CD4-positive, alpha-beta T cell treated with Interleukin-4 for 1 hour (primary cell): Measurements from ENCODE around the gene CRYM.

Source experiments
- DNase-seq, 2 donors: peaks; one replicate each; pipeline ENCODE4 v3.0.0-alpha.2; 2020 to 2022

CRYM gene

GRCh38 chr16:21242756-21243155, 35.3 kb downstream of the CRYM start:
- DNase-seq: no peak

GRCh38 chr16:21239646-21240045, 38.4 kb downstream of the CRYM start:
- DNase-seq: no peak

GRCh38 chr16:21236831-21237230, 41.3 kb downstream of the CRYM start:
- no peak for DNase-seq

GRCh38 chr16:21235199-21235585, 42.9 kb downstream of the CRYM start:
- DNase-seq: no peak

GRCh38 chr16:21233521-21234150, 44.5 kb downstream of the CRYM start, which contains the start of gene ANKS4B:
TSS of gene ANKS4B (plus strand) at chr16:21233699. CDS start at chr16:21233738, 39 bp downstream.
- no peak for DNase-seq

- no peak for DNase-seq
These were observed 45.0 kb downstream of the CRYM start for GRCh38 chr16:21233045-21233520.

- no peak for DNase-seq
These were observed 49.7 kb downstream of the CRYM start for GRCh38 chr16:21228361-21228872.

GRCh38 chr16:21227866-21228265, 50.2 kb downstream of the CRYM start:
- DNase-seq: no peak

GRCh38 chr16:21226749-21227148, 51.3 kb downstream of the CRYM start:
- no peak for DNase-seq

- no peak for DNase-seq
These were observed 53.3 kb downstream of the CRYM start for GRCh38 chr16:21224800-21225199.

- DNase-seq: no peak
These were observed 54.3 kb downstream of the CRYM start for GRCh38 chr16:21223787-21224186.

GRCh38 chr16:21222495-21223337, 55.4 kb downstream of the CRYM start:
- DNase-seq: no peak

GRCh38 chr16:21219551-21219950, 58.5 kb downstream of the CRYM start:
- DNase-seq: no peak

GRCh38 chr16:21218153-21218552, 59.9 kb downstream of the CRYM start:
- DNase-seq: no peak

GRCh38 chr16:21217121-21217520, 61.0 kb downstream of the CRYM start:
- no peak for DNase-seq

- no peak for DNase-seq
These were observed 64.0 kb downstream of the CRYM start for GRCh38 chr16:21214086-21214485.

GRCh38 chr16:21211486-21211885, 66.6 kb downstream of the CRYM start, which contains the start of gene ZP2:
TSS of gene ZP2 (minus strand) at chr16:21211574. CDS start at chr16:21211547, 27 bp downstream.
- no peak for DNase-seq
